ENCODE results near the gene ARID1B.

The ARID1B gene

DNA sequence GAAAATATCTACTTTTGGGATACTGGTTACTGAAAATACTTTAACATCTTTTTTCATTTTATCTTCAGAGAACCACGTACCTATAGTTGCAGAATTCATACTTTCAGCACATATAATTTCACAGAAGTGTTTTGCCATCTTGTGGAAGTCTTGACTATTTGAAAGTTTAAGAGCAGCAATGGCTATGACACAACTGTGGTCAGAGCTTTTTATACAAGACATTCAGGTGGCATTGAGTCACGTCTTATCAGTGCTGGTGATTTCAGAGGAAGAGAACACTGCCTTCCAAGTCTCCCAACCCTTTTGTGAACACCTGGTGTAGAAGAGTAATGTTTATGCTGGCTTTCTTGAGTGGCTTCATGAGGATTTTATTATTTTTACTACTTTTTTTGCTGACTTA is 171.6 kb downstream of the ARID1B start:
- H3K9me3 ChIP-seq (ENCODE audit: low read length): no peaks in the 10 kb centered on the region
- no peaks in the 10 kb centered on the region for H3K36me3 ChIP-seq (ENCODE audit: insufficient read depth, low read length)
- no peak overlapping the region for H2AFZ ChIP-seq (ENCODE audit: low read depth, low read length)
- peaks cover 23% of the 10 kb centered on the region for H3K4me1 ChIP-seq (ENCODE audit: insufficient read depth, low read length)
- H3K4me3 ChIP-seq (ENCODE audit: low read length): no peak overlapping the region
- H3K27me3 ChIP-seq (ENCODE audit: insufficient read depth, low read length): no peaks in the 10 kb centered on the region

DNA sequence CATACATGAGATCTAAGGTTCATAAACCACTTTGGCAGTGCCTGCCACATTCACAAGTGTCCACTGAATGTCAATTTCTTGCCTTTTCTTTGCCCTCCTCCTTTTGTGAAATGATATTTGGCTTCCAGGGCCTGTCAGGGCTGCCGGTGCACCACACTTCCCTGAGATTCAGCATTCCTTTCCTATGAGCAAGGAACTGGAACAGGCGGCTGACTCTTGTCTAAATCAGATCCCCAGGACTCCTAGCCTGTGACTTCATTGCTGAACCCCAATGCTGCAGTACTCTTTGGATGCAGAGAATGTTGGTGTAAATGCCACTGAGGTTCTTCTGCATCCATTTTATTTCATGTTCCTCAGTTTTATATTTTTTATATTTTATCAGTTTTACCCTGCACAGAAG is 172.2 kb downstream of the ARID1B start:
- H3K27me3 ChIP-seq (ENCODE audit: insufficient read depth, low read length): no peaks in the 10 kb centered on the region
- H3K9me3 ChIP-seq (ENCODE audit: low read length): no peaks in the 10 kb centered on the region
- H2AFZ ChIP-seq (ENCODE audit: low read depth, low read length): no peak overlapping the region
- H3K36me3 ChIP-seq (ENCODE audit: insufficient read depth, low read length): no peaks in the 10 kb centered on the region
- H3K4me3 ChIP-seq (ENCODE audit: low read length): no peak overlapping the region
- H3K4me1 ChIP-seq (ENCODE audit: insufficient read depth, low read length): peaks cover 28% of the 10 kb centered on the region

DNA sequence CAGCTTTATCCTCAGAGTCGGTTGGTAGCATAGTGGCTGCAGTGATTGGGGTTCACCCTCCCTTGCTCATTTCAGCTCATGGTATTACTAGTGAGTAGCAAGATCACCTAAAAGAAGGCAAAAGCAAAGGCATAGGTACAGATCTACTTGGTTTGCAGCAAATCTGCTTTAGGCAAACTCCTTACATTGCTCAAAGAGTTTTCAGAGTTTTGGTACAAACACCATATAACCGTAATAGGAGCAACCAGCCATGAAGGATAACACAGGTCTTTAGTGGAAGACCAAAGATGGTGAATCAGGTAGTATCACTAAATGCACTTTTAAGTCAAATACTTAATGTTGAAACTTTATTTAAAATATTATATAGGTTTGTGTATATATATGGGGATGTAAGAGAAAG is 172.9 kb downstream of the ARID1B start:
- no peak overlapping the region for H2AFZ ChIP-seq (ENCODE audit: low read depth, low read length)
- H3K4me3 ChIP-seq (ENCODE audit: low read length): no peak overlapping the region
- no peaks in the 10 kb centered on the region for H3K9me3 ChIP-seq (ENCODE audit: low read length)
- H3K36me3 ChIP-seq (ENCODE audit: insufficient read depth, low read length): no peaks in the 10 kb centered on the region
- peaks cover 33% of the 10 kb centered on the region for H3K4me1 ChIP-seq (ENCODE audit: insufficient read depth, low read length)
- H3K27me3 ChIP-seq (ENCODE audit: insufficient read depth, low read length): no peaks in the 10 kb centered on the region

DNA sequence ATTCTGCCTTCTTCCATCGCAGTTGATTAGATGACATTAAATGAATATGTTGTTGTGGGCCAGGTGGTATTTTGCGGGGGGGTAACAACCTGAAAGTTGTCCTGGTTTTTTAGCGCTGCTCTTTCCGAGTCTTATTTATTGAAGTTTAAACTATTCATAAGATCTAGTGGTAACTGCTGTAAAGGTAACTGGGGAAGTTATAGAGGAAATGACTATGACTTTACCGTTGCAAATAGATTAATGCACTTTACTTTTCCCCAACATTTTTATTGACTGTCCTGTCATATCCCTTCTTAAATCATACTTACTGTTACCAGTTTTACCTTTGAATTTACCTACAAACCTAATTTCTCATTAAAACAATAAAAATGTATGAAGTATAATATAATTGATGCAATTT is 173.4 kb downstream of the ARID1B start:
- Histone ChIP-seq H3K4me3 (ENCODE audit: low read length) (no peak overlapping the region), H3K27me3 (ENCODE audit: insufficient read depth, low read length) (no peaks in the 10 kb centered on the region), H2AFZ (ENCODE audit: low read depth, low read length) (no peak overlapping the region), H3K36me3 (ENCODE audit: insufficient read depth, low read length) (no peaks in the 10 kb centered on the region), H3K4me1 (ENCODE audit: insufficient read depth, low read length) (peaks cover 33% of the 10 kb centered on the region), H3K9me3 (ENCODE audit: low read length) (no peaks in the 10 kb centered on the region)

DNA sequence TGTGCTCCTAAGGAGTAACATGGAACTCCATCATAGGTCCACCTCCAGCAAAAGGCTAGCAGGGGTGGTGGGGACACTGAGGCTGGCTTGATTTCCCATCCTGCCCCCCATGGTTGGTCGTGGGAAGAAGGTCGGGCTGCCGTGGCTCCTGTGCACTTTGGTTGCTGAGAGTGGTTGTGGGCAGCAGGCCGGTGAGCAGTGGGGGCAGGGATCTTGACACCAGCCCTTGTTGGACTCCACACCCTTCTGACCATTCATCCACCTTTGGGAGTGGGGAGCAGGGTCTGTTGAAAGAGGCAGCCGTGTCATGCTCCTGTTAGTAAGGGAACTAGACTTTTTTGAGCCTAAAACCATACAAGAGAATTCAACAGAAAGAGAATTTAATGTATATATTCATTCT is 175.2 kb downstream of the ARID1B start:
- H3K36me3 ChIP-seq (ENCODE audit: insufficient read depth, low read length): no peaks in the 10 kb centered on the region
- H2AFZ ChIP-seq (ENCODE audit: low read depth, low read length): no peak overlapping the region
- no peak overlapping the region for H3K4me3 ChIP-seq (ENCODE audit: low read length)
- H3K4me1 ChIP-seq (ENCODE audit: insufficient read depth, low read length): peaks cover 30% of the 10 kb centered on the region
- H3K9me3 ChIP-seq (ENCODE audit: low read length): no peaks in the 10 kb centered on the region
- H3K27me3 ChIP-seq (ENCODE audit: insufficient read depth, low read length): no peaks in the 10 kb centered on the region

DNA sequence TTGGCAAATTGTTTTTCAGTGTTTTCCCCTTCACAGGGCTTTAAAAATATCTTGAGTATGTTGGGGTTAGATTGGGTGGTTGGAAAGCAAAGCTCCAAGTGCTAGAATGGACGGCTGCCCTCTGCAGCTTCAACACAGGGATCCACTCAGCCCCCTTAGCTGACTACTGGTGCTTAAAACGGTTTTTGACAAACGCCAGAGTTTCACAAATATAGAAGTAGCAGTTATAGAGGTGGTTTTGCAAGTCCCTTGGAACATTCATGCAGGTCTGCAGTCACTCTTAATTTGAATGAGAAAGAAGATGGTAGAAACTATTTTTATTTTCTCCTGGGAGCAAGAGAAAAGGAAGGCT is 175.9 kb downstream of the ARID1B start:
- no peaks in the 10 kb centered on the region for H3K36me3 ChIP-seq (ENCODE audit: insufficient read depth, low read length)
- peak overlapping the region; percentile 32 for H3K4me3 ChIP-seq (ENCODE audit: low read length)
- H3K27me3 ChIP-seq (ENCODE audit: insufficient read depth, low read length): no peaks in the 10 kb centered on the region
- peaks cover 30% of the 10 kb centered on the region for H3K4me1 ChIP-seq (ENCODE audit: insufficient read depth, low read length)
- H3K9me3 ChIP-seq (ENCODE audit: low read length): no peaks in the 10 kb centered on the region
- no peak overlapping the region for H2AFZ ChIP-seq (ENCODE audit: low read depth, low read length)

DNA sequence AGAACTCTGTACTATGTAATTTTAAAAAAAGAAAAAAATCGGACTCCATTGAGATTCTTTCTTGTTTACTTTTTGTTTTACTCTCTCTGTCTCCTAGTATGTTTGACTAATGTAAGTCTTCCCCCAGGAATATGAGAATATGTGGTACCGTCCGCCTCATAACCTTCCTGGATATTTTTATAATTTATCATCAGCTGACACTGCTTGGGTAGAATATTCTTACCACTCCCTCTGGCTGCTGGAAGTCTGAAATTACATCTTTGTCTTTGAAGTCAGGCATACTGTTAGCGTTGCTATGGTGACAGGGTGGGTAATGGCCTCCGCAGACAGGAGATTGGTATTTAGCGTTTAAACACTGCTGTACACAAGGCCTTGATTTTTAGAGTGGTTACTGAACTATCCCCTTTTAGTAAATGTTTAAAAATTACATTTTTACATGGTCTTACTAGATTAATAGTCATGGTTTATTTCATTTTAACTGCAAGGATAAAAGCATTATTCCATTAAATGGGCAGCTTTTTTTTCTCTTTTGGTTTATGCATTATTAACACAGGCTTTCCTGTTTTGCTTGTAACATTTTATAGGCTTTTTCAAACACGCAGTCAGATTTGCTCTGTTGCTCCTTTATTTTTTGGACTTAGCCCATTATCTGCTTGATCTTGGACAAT is 176.4 kb downstream of the ARID1B start:
- Histone ChIP-seq H3K4me3 (ENCODE audit: low read length) (peak overlapping the region; percentile 32), H3K36me3 (ENCODE audit: insufficient read depth, low read length) (no peaks in the 10 kb centered on the region), H2AFZ (ENCODE audit: low read depth, low read length) (no peak overlapping the region), H3K9me3 (ENCODE audit: low read length) (no peaks in the 10 kb centered on the region), H3K4me1 (ENCODE audit: insufficient read depth, low read length) (peaks cover 30% of the 10 kb centered on the region), H3K27me3 (ENCODE audit: insufficient read depth, low read length) (no peaks in the 10 kb centered on the region)

DNA sequence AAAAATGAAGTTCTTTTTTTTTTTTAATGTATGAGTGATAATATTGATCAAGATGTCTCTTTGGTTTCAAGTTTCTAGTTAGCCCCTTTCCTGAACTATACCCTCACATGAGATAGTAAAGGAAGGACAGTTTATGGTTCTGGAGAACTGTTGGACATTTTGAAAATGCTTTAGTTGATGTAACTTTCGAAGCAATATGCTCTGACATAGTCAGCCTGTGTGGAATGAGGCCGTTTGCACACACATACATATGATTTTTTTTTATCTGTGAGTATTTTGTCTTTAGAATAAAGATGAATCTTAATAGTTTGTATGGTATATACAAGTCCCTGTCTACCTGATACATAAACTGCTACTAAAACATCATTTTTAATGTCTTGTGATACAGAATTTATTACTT is 177.0 kb downstream of the ARID1B start:
- H3K4me3 ChIP-seq (ENCODE audit: low read length): no peak overlapping the region
- H3K36me3 ChIP-seq (ENCODE audit: insufficient read depth, low read length): no peaks in the 10 kb centered on the region
- no peak overlapping the region for H2AFZ ChIP-seq (ENCODE audit: low read depth, low read length)
- H3K9me3 ChIP-seq (ENCODE audit: low read length): no peaks in the 10 kb centered on the region
- H3K4me1 ChIP-seq (ENCODE audit: insufficient read depth, low read length): peaks cover 30% of the 10 kb centered on the region
- H3K27me3 ChIP-seq (ENCODE audit: insufficient read depth, low read length): no peaks in the 10 kb centered on the region

DNA sequence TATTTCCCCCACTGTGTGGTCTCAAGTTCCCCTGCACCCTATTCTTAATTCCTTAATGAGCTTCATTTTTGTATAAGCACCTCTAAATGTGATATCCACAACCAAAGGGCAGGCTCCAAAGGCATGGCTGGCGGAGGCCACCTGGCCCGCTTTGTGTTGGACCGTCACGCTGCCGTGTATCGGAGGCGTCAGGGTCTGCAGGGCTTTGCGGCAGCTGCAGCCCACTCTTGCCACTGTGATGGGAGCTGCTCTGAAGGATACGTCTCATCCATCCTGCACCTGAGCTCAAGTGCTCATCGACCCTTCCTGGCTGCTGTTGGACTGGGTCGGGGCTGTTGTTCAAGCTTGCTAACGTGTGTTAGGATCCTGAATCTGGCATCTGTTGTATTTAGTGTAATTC is 177.6 kb downstream of the ARID1B start:
- Histone ChIP-seq H3K27me3 (ENCODE audit: insufficient read depth, low read length) (no peaks in the 10 kb centered on the region), H3K9me3 (ENCODE audit: low read length) (no peaks in the 10 kb centered on the region), H3K4me3 (ENCODE audit: low read length) (no peak overlapping the region), H2AFZ (ENCODE audit: low read depth, low read length) (no peak overlapping the region), H3K4me1 (ENCODE audit: insufficient read depth, low read length) (peaks cover 30% of the 10 kb centered on the region), H3K36me3 (ENCODE audit: insufficient read depth, low read length) (no peaks in the 10 kb centered on the region)

DNA sequence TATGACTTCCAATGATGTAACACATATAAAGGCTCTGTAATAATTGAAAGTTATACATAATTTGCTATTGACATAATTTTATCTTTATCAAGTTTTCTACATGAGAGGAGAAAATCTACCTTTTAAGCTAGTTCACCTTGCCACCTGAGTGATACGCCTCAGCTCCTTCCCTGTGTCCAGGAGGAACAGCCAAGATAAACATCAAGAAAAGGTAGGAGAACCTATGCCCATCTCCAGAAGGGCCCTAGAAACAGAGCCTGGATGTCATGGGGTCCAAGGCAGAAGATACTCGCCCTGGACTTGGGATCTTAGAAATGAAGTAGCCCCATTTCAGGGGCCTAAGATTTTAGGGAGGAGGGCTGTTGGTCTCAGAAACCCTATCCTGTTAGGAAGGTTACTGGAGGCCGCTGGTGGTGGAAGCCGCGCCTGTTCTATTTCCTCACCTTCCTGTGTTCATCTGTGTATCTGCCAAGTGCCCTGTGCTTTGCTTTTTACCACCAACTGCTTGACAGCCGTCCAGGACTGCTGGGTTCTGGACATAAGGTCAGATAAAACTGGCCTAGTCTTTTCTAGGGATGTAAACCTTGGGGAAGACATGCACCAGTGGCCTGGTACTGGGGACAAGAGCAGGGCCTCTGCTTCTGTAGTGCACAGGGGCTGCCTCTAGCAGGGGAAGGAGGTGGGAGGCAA is 178.5 kb downstream of the ARID1B start:
- H3K9me3 ChIP-seq (ENCODE audit: low read length): no peaks in the 10 kb centered on the region
- H3K27me3 ChIP-seq (ENCODE audit: insufficient read depth, low read length): no peaks in the 10 kb centered on the region
- H2AFZ ChIP-seq (ENCODE audit: low read depth, low read length): no peak overlapping the region
- no peak overlapping the region for H3K4me3 ChIP-seq (ENCODE audit: low read length)
- no peaks in the 10 kb centered on the region for H3K36me3 ChIP-seq (ENCODE audit: insufficient read depth, low read length)
- peaks cover 30% of the 10 kb centered on the region for H3K4me1 ChIP-seq (ENCODE audit: insufficient read depth, low read length)

DNA sequence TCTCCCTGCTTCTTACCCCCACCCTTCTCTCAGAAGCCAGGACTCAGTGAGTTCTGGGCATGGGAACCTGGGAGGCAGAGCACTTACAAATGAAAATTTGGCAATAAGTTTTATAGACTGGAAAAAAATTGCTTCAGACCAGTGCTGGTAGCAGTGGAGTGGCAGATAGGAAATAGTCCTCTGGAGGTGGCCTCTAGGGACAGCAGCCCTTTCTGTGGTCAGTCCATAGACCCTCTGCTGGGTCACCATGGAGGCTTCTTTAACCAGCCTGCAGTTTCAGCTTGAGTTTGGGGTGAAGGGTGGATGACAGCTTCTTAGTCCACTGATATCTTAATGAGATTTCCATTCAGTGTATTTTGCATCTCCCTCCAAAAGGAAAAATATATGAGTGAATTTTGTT is 179.1 kb downstream of the ARID1B start:
- Histone ChIP-seq H3K27me3 (ENCODE audit: insufficient read depth, low read length) (no peaks in the 10 kb centered on the region), H3K36me3 (ENCODE audit: insufficient read depth, low read length) (no peaks in the 10 kb centered on the region), H2AFZ (ENCODE audit: low read depth, low read length) (no peak overlapping the region), H3K9me3 (ENCODE audit: low read length) (no peaks in the 10 kb centered on the region), H3K4me1 (ENCODE audit: insufficient read depth, low read length) (peaks cover 30% of the 10 kb centered on the region), H3K4me3 (ENCODE audit: low read length) (no peak overlapping the region)

DNA sequence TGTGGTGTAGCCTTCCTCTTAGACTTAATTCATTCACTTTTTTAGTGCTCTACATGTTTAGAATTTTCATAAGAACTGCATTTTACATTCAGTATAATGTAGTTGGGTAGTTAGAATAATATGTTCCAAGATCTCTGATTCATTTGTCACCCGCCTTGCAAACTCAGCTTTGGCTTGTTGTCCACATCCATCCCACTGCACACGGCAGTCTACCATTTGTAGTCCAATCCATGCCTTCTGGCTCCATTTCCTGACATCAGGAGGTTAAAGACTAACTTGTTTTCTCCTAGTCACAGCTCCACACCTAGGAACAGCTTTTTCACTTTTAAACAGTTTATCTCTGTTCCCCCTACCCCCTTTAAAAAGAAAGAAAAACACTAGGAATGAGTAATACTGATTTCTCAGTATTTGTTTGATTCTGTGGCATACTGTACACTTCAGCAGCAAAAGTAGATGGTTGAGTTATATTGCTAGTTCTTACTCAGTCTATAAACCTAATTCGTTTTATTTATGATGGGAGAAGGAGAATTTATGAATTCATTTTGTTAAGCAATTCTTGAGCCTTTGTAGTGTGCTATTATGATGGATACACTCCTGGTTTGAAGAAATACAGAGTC is 180.9 kb downstream of the ARID1B start:
- no peaks in the 10 kb centered on the region for H3K27me3 ChIP-seq (ENCODE audit: insufficient read depth, low read length)
- H3K4me1 ChIP-seq (ENCODE audit: insufficient read depth, low read length): peaks cover 21% of the 10 kb centered on the region
- no peak overlapping the region for H2AFZ ChIP-seq (ENCODE audit: low read depth, low read length)
- H3K9me3 ChIP-seq (ENCODE audit: low read length): no peaks in the 10 kb centered on the region
- no peaks in the 10 kb centered on the region for H3K36me3 ChIP-seq (ENCODE audit: insufficient read depth, low read length)
- H3K4me3 ChIP-seq (ENCODE audit: low read length): no peak overlapping the region

DNA sequence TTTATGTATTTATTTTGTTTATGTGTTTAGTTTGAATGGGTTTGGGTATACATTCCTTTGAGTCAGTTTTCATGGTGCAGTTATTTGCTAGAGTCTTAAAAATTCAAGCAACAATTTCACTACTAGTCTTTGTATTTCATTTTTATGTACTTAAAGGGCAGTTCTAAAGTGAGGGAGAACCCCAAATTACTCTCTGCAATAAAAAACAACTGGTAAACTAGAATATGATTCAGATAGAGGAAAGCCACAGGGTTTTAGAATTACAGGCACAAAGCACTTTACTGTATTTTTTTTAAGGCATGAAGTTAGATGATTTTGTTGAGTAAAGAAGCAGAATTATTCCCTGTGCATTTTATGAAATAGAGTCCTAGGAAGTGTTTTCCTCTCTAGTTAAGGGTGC is 183.3 kb downstream of the ARID1B start:
- H3K27me3 ChIP-seq (ENCODE audit: insufficient read depth, low read length): no peaks in the 10 kb centered on the region
- no peak overlapping the region for H3K4me3 ChIP-seq (ENCODE audit: low read length)
- H3K4me1 ChIP-seq (ENCODE audit: insufficient read depth, low read length): peaks cover 24% of the 10 kb centered on the region
- H3K9me3 ChIP-seq (ENCODE audit: low read length): no peaks in the 10 kb centered on the region
- H3K36me3 ChIP-seq (ENCODE audit: insufficient read depth, low read length): no peaks in the 10 kb centered on the region
- no peak overlapping the region for H2AFZ ChIP-seq (ENCODE audit: low read depth, low read length)
